DMS153 treated with DMSO at 0.1 percent for 48 hours (cell line): ENCODE data around the gene TSHZ1.

Source experiments
- DNase-seq: peaks from one replicate; lab custom pipeline; 2025; ENCODE audit not compliant: unreplicated experiment; lab: John Stamatoyannopoulos, UW

TSHZ1 gene

DNA sequence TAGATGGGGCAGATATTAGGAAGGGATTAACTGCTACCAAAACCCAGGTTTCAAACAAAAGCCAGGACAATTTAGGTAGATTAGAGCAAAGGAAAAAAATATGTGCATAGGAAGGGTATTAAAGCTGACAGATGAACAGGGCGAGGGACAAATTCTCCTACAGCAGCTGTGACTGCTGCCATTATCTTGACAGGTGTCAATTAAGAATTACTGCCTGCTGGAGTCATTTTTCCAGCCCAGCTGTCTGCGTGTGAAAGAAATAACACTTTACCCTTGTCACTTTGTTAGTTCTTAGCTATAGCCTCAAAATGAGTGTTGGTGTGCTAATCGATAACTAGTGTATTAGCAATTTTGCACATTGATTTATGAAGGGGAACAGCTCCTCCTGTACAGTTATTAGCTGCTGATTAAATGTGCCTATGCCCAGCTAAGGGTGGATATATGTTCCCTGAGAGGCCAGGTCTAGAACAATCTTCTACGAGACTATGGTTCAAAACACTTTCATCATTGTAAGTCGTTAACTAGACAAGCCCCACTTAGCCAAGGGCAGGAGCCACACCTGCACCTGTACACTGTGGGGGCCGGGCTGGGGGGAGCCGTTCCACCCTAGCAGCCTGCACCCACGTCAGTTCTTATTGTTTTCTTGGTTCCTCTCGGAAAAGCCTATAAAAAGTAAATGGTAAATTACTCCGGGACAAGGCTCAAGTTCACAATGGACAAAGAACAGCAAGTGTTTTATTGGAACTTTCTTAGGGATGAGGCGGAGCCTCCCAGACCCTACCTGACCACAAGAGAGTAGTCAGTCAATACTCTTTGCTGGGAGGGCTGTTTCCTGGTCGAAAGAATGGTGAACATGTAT, 7.7 kb downstream of the TSHZ1 start:
- DNase-seq: no peak

DNA sequence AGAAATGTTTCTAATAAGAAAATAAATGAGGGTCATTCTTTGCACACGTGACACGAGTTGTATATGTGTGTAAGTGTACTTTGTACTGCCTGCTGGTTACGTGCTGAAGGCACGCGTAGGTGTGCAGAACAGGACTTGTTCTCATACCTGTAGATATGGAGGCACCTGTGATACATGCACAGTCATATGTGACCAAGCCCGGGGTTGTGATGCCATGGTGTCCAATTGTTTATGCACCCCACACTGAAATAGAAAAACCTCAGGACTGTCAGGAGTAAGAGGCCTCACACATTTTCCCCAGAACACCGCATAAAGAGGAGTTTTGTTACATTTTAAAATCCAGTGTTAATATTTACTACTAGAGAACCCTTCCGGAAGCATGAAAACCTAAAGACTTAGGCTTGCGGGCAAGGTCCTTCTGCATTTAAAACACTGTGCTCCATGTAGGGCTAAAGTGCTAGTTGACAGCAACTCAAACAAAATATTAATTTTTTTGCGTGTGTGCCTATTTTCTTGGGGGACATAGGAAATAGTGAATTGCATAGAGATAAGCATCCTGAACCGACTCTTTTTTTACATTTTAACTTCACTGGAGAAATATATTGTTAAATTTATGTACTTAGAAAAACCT, 9.3 kb downstream of the TSHZ1 start:
- DNase-seq: no peak

GRCh38 chr18:75220551-75221355, 10.2 kb downstream of the TSHZ1 start:
- DNase-seq: no peak

DNA sequence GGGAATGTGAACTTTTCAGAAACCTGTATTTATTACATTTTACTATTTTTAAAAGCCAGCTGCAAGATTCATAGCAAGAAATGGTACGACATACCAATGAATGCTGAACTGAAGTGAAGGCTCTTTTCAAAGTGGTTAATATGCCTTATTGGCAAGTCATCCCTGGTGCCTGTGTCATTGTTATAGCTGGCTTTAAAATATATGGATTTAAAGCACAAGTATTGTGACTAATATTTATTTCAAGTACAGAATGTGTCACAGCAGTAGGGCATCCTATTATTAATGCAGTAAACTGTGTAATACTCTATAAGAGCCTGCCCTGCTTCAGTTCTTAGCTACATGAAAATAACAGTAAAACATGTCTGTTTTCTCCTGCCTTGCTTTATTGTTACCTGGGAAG, 10.8 kb downstream of the TSHZ1 start:
- no peak for DNase-seq

DNA sequence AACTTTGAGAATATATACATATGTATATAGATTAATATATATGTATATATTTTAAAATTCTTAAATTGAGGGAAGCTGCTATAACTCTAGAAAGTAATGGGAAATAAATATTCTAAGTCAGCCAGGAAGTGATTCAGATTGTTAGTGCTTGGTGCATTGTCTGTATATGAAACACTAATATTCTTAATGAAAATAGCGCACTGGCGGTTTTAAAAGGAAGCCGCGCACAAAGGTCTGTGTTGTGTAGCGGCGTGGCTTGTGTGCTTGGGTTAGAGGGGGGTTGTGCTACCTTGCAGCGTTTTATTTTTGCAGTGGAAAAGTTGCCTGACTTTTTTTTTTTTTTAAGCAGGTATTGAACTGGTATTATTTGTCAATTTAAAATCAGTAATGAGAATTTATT, 11.3 kb downstream of the TSHZ1 start:
- DNase-seq: no peak

DNA sequence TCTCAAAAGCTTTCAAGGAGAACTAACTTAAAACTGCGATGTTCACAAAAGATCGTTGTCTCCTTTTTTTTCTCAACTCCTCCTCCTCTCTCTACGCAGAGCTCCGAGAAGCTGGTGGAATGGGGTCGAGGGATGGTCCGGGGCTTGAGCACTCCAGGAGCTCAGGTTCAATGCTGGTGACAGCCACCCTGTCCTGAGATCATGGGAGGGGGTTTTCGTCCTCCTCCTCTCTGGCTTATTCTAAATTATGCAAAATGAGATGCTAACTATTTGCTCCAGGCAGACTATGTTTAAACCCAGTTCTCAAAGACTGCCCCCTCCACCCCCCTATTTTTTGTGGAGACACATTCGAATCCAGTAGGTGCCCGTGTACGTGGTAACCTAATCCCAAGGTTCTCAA, 11.8 kb downstream of the TSHZ1 start:
- no peak for DNase-seq

GRCh38 chr18:75223687-75224347, 13.2 kb downstream of the TSHZ1 start:
- no peak for DNase-seq

- DNase-seq: no peak
These were observed 15.8 kb downstream of the TSHZ1 start for GRCh38 chr18:75226286-75226955.

DNA sequence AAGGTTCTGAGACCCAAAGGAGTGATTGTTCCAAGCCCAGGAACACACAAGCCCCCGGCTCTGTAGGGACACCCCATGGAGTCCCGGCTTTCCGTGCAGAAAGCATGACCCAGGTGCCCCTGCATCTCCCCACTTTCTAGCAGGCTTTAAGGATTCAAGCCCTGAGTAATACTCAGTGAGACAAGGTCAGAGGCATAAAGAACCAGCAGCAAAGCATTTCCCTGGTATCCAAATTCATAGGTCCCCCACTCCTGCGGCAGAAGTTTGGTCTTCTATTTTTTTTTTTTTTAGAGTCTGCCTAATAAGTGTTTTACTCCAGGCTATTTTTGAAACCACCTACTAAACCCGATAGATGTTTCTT, 16.3 kb downstream of the TSHZ1 start:
- DNase-seq: no peak

GRCh38 chr18:75227535-75228296, 17.1 kb downstream of the TSHZ1 start:
- DNase-seq: no peak

DNA sequence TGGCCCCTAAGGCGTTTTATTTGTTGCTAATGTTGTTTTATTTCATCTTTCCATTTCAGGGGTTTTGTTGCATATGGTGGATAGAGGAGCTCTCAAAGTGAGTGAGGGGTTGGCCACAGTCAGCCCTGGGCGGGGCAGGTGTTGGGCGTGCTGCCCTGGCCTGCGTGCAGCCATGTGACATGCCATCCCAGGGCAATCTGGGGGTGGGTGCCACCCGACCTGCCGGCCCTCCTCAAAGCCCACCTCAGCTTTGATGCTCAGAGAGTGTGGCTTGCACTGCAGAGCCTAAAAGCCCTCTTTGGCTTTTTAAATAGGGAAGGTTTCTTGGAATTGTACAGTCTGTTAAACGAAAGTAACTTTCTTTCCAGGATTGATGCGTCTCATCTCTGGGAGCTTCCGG, 18.4 kb downstream of the TSHZ1 start:
- DNase-seq: no peak

DNA sequence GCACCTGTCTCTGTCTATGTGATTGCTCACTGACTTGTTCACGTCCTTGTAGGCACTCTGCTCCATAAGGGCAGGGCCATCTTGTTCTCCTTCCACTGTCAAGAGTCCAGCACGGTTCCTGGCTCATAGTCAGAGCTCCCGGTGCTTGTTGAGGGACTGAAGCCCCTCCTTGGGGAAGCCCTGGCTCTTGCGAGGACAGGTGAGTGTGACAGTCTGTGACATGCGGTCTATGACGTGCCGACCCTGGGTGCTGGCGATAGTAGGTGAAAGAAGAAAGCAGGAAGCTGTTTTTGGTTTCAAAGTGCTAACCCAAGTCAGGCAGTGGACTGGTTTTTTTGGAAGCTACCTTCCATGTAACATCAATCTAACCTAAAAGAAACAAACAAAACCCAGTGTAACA, 18.8 kb downstream of the TSHZ1 start:
- no peak for DNase-seq

- no peak for DNase-seq
These were observed 19.8 kb downstream of the TSHZ1 start for GRCh38 chr18:75230163-75231052.

DNA sequence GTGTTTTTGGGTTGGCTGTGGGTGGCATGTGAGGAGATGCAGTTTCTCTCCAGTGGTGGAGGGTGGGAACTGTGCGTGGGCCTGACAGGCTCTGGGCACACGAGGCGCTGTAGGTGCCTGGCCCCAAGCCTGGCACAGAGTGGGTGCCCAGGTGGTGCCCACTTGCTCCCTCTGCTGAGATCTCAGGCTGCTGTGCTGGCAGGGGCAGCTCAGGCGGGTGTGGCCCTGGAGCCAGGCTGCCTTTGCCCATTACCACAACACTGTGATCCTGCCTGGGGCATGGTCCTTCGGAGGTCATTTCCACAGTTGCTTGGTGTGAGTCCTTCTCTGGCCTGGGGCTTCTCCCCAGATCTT, 20.4 kb downstream of the TSHZ1 start:
- no peak for DNase-seq

DNA sequence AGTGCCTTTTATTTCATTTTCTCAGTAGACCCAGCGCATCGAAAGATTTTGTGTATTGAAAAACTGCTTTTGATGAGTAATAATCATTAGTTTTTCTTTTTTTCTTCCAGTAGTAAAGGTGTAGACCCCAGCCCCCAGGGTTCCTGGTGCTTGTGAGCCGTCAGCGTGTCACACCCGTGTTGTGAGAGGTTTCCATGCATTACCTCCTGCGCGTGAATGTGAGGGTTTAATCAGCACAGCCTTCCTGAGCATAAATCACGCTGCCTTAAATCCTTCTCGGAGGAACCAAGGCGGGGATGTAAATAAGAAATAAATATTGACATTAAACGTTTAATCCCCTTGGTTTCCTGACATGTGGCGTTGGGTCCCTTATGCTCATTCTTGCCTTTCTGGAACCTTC, 24.3 kb downstream of the TSHZ1 start:
- no peak for DNase-seq

DNA sequence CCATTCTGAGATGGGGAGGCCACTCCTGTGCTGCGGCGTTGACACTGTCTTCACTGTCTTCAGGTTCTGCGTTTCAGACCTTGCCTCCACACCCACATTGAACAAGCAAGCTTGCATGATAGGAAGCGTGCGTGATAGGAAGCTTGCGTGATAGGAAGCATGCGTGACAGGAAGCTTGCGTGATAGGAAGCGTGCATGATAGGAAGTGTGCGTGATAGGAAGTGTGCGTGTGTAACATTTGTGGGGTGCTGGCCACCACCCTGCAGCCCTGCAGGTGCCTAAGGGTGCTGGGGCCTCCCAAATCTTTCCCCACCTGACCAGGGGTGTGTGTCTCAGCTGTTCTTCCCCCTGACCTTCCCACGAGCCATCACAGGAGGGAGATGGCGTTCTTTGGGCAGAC, 25.3 kb downstream of the TSHZ1 start:
- no peak for DNase-seq

- no peak for DNase-seq
These were observed 27.5 kb downstream of the TSHZ1 start for GRCh38 chr18:75238100-75238499.

GRCh38 chr18:75238786-75239185, 28.2 kb downstream of the TSHZ1 start:
- no peak for DNase-seq

GRCh38 chr18:75240433-75240832, 29.8 kb downstream of the TSHZ1 start:
- DNase-seq: no peak
